ENCODE measurements around the gene TMEM229B. TPM values are rescaled to one million over a fixed set of nuclear protein-coding genes. Genes with fewer than 3 reads are reported as not detected.

TMEM229B gene
- total RNA-seq, 1 donor from 2014 or later: 1.4 TPM

- Histone ChIP-seq H3K27ac (replicated peaks) (no peak overlapping the region), H3K27me3 (ENCODE audit: low read depth) (no peaks in the 10 kb centered on the region), H3K36me3 (no peaks in the 10 kb centered on the region), H3K9me3 (replicated peaks) (peaks cover 16% of the 10 kb centered on the region), H3K4me3 (no peak overlapping the region), H3K4me1 (peaks cover 10% of the 10 kb centered on the region)
- no peak for DNase-seq
- intact Hi-C loops (cut with micrococcal nuclease): no loop called here
- TF ChIP-seq CTCF (IDR thresholded peaks at IDR 0.05; ENCODE audit: borderline replicate concordance): no peak
Observed at GRCh38 chr14:67492538-67492937, 4.0 kb upstream of the TMEM229B start.

- Histone ChIP-seq H3K4me1 (peaks cover 16% of the 10 kb centered on the region), H3K9me3 (replicated peaks) (peaks cover 16% of the 10 kb centered on the region), H3K27me3 (ENCODE audit: low read depth) (no peaks in the 10 kb centered on the region), H3K36me3 (no peaks in the 10 kb centered on the region), H3K27ac (replicated peaks) (no peak overlapping the region), H3K4me3 (no peak overlapping the region)
- intact Hi-C loops (cut with micrococcal nuclease): no loop called here
- TF ChIP-seq CTCF (IDR thresholded peaks at IDR 0.05; ENCODE audit: borderline replicate concordance): no peak
- DNase-seq: peak; percentile 30
Observed at GRCh38 chr14:67491741-67492507, 3.4 kb upstream of the TMEM229B start.

GRCh38 chr14:67491285-67491684 is 2.8 kb upstream of the TMEM229B start:
- no peak for TF ChIP-seq CTCF (IDR thresholded peaks at IDR 0.05; ENCODE audit: borderline replicate concordance)
- Histone ChIP-seq H3K27me3 (ENCODE audit: low read depth) (no peaks in the 10 kb centered on the region), H3K4me3 (no peak overlapping the region), H3K9me3 (replicated peaks) (peaks cover 16% of the 10 kb centered on the region), H3K27ac (replicated peaks) (no peak overlapping the region), H3K4me1 (peaks cover 23% of the 10 kb centered on the region), H3K36me3 (no peaks in the 10 kb centered on the region)
- intact Hi-C loops (cut with micrococcal nuclease): no loop called here
- no peak for DNase-seq

GRCh38 chr14:67490196-67490595 is 1.7 kb upstream of the TMEM229B start:
- Histone ChIP-seq H3K27ac (replicated peaks) (no peak overlapping the region), H3K4me3 (no peak overlapping the region), H3K27me3 (ENCODE audit: low read depth) (no peaks in the 10 kb centered on the region), H3K9me3 (replicated peaks) (peaks cover 16% of the 10 kb centered on the region), H3K4me1 (peaks cover 31% of the 10 kb centered on the region), H3K36me3 (no peaks in the 10 kb centered on the region)
- DNase-seq: no peak
- TF ChIP-seq CTCF (IDR thresholded peaks at IDR 0.05; ENCODE audit: borderline replicate concordance): no peak
- intact Hi-C loops (cut with micrococcal nuclease): no loop called here

- no peaks in the 10 kb centered on the region for H3K27me3 ChIP-seq (ENCODE audit: low read depth)
- H3K27ac ChIP-seq (replicated peaks): peak overlapping the region; percentile 86
- H3K9me3 ChIP-seq (replicated peaks): no peaks in the 10 kb centered on the region
- intact Hi-C loops (cut with micrococcal nuclease): no loop called here
- DNase-seq: no peak
- TF ChIP-seq CTCF (IDR thresholded peaks at IDR 0.05; ENCODE audit: borderline replicate concordance): no peak
- no peaks in the 10 kb centered on the region for H3K36me3 ChIP-seq
- no peak overlapping the region for H3K4me3 ChIP-seq
- H3K4me1 ChIP-seq: peaks cover 49% of the 10 kb centered on the region
Observed at GRCh38 chr14:67487332-67487731, 1.2 kb downstream of the TMEM229B start.

Measured in left ventricle myocardium inferior (tissue), 1 donor.